ENCODE results near the gene ZNF627. TPM values are rescaled to one million over a fixed set of nuclear protein-coding genes. Genes with fewer than 3 reads are reported as not detected.
"Not testable (repeated sequence)": the region's sequence is repeated elsewhere in the genome, so short reads cannot be mapped to it uniquely, and the experiment has no call there.

The ZNF627 gene
- polyA plus RNA-seq, 2 donors = 2.5 to 3.0 TPM

- not testable (repeated sequence) for H3K9me3 ChIP-seq (ENCODE audit: control insufficient read depth in 2 of 2, insufficient read depth in 1 of 2, low read depth in 1 of 2, low read length in 1 of 2); H3K27me3 ChIP-seq (ENCODE audit: control insufficient read depth in 1 of 2, insufficient read depth in 2 of 2, low read length in 2 of 2); H3K4me3 ChIP-seq (ENCODE audit: low read depth in 1 of 2, low read length in 2 of 2); H3K36me3 ChIP-seq (ENCODE audit: control insufficient read depth in 2 of 2, insufficient read depth in 2 of 2, low read length in 1 of 2); H3K27ac ChIP-seq (ENCODE audit: low read depth in 2 of 2, low read length in 1 of 2)
- peaks cover 0 to 16% of the 10 kb centered on the region in 2 donors for H3K4me1 ChIP-seq (ENCODE audit: control insufficient read depth in 2 of 2, insufficient read depth in 2 of 2, low read length in 1 of 2)
- 93 to 97% methylated on average over 4 of the region's 4 CpGs for WGBS, 2 donors
Observed at GRCh38 chr19:11573763-11574162, 23.5 kb upstream of the ZNF627 start.

DNA sequence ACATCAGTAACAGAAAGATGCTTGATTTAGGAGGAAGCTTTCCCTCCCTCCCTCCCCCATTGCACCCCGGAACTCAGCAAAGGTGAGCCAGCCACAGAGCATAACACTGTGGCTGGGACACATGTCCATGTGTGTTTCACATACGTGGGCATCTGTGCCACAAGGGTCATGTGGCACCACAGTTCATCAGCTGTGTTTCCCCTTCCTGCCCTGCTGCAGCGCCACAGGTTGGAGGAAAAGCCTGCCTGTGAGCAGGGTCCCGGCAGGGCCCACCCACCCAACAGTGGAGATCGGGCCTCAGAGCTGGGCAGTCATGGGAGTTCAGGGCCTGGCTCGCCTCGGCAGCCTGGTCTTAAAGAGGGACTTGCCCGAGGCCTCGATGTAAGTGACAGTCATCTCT is 22.6 kb upstream of the ZNF627 start:
- peaks cover 0 to 19% of the 10 kb centered on the region in 2 donors for H3K4me1 ChIP-seq (ENCODE audit: control insufficient read depth in 2 of 2, insufficient read depth in 2 of 2, low read length in 1 of 2)
- WGBS, 2 donors = 80 to 83% methylated on average over 9 of the region's 9 CpGs

DNA sequence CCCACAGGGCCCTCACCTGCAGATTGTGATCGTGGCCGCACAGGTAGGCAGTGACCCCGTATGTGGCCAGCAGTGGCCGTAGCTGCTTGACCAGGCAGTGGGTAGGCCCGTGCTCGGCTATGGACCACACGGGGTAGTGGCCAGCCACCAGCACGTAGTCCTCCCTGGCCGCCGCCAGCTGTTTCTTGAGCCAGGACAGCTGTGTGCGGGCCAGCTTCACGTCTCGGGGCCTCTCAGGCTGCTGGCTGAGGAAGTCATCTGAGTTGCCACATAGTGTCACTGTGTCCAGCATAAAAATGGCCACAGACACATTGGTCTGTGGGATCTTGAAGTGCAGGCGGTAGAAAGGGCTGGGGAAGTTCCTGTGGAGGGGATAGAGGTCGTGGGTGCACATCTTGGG is 21.1 kb upstream of the ZNF627 start:
- Histone ChIP-seq H3K27ac (ENCODE audit: low read depth in 2 of 2, low read length in 1 of 2) (no peak overlapping the region), H3K4me1 (ENCODE audit: control insufficient read depth in 2 of 2, insufficient read depth in 2 of 2, low read length in 1 of 2) (peaks cover 0 to 21% of the 10 kb centered on the region in 2 donors), H3K9me3 (ENCODE audit: control insufficient read depth in 2 of 2, insufficient read depth in 1 of 2, low read depth in 1 of 2, low read length in 1 of 2) (no peaks in the 10 kb centered on the region), H3K4me3 (ENCODE audit: low read depth in 1 of 2, low read length in 2 of 2) (no peak overlapping the region), H3K27me3 (ENCODE audit: control insufficient read depth in 1 of 2, insufficient read depth in 2 of 2, low read length in 2 of 2) (no peaks in the 10 kb centered on the region), H3K36me3 (ENCODE audit: control insufficient read depth in 2 of 2, insufficient read depth in 2 of 2, low read length in 1 of 2) (peaks cover 0 to 8% of the 10 kb centered on the region in 2 donors)
- WGBS, 2 donors = 87 to 88% methylated on average over 15 of the region's 15 CpGs

More for the DNA sequence above, 22.6 kb upstream of the ZNF627 start:
- Histone ChIP-seq H3K4me3 (ENCODE audit: low read depth in 1 of 2, low read length in 2 of 2) (no peak overlapping the region), H3K36me3 (ENCODE audit: control insufficient read depth in 2 of 2, insufficient read depth in 2 of 2, low read length in 1 of 2) (peaks cover 0 to 8% of the 10 kb centered on the region in 2 donors), H3K27ac (ENCODE audit: low read depth in 2 of 2, low read length in 1 of 2) (no peak overlapping the region), H3K9me3 (ENCODE audit: control insufficient read depth in 2 of 2, insufficient read depth in 1 of 2, low read depth in 1 of 2, low read length in 1 of 2) (no peaks in the 10 kb centered on the region), H3K27me3 (ENCODE audit: control insufficient read depth in 1 of 2, insufficient read depth in 2 of 2, low read length in 2 of 2) (no peaks in the 10 kb centered on the region)

- Histone ChIP-seq H3K36me3 (ENCODE audit: control insufficient read depth in 2 of 2, insufficient read depth in 2 of 2, low read length in 1 of 2) (peaks cover 0 to 8% of the 10 kb centered on the region in 2 donors), H3K4me3 (ENCODE audit: low read depth in 1 of 2, low read length in 2 of 2) (peak within 1 kb of the TSS; percentile 39 to 59), H3K27ac (ENCODE audit: low read depth in 2 of 2, low read length in 1 of 2) (peak within 1 kb of the TSS; percentile 47 to 76), H3K4me1 (ENCODE audit: control insufficient read depth in 2 of 2, insufficient read depth in 2 of 2, low read length in 1 of 2) (peaks cover 0 to 22% of the 10 kb centered on the region in 2 donors), H3K27me3 (ENCODE audit: control insufficient read depth in 1 of 2, insufficient read depth in 2 of 2, low read length in 2 of 2) (no peaks in the 10 kb centered on the region), H3K9me3 (ENCODE audit: control insufficient read depth in 2 of 2, insufficient read depth in 1 of 2, low read depth in 1 of 2, low read length in 1 of 2) (no peaks in the 10 kb centered on the region)
- 48 to 57% methylated on average over 18 of the region's 18 CpGs for WGBS, 2 donors
Observed at GRCh38 chr19:11577451-11578257, 19.6 kb upstream of the ZNF627 start, which contains the start of gene ACP5. ACP5 (minus strand) TSS chr19:11577645; CDS start chr19:11577317, 328 bp downstream.

GRCh38 chr19:11578258-11579142 is 18.8 kb upstream of the ZNF627 start:
- peak overlapping the region; percentile 47 to 76 for H3K27ac ChIP-seq (ENCODE audit: low read depth in 2 of 2, low read length in 1 of 2)
- H3K4me3 ChIP-seq (ENCODE audit: low read depth in 1 of 2, low read length in 2 of 2) = peak overlapping the region; percentile 39 to 59
- WGBS, 2 donors = 8 to 10% methylated on average over 43 to 62 of the region's 62 CpGs
- no peaks in the 10 kb centered on the region for H3K9me3 ChIP-seq (ENCODE audit: control insufficient read depth in 2 of 2, insufficient read depth in 1 of 2, low read depth in 1 of 2, low read length in 1 of 2)
- peaks cover 0 to 8% of the 10 kb centered on the region in 2 donors for H3K36me3 ChIP-seq (ENCODE audit: control insufficient read depth in 2 of 2, insufficient read depth in 2 of 2, low read length in 1 of 2)
- peaks cover 0 to 22% of the 10 kb centered on the region in 2 donors for H3K4me1 ChIP-seq (ENCODE audit: control insufficient read depth in 2 of 2, insufficient read depth in 2 of 2, low read length in 1 of 2)
- no peaks in the 10 kb centered on the region for H3K27me3 ChIP-seq (ENCODE audit: control insufficient read depth in 1 of 2, insufficient read depth in 2 of 2, low read length in 2 of 2)

GRCh38 chr19:11580116-11580515 is 17.2 kb upstream of the ZNF627 start:
- H3K4me3 ChIP-seq (ENCODE audit: low read depth in 1 of 2, low read length in 2 of 2) = no peak overlapping the region
- no peaks in the 10 kb centered on the region for H3K9me3 ChIP-seq (ENCODE audit: control insufficient read depth in 2 of 2, insufficient read depth in 1 of 2, low read depth in 1 of 2, low read length in 1 of 2)
- no peak overlapping the region for H3K27ac ChIP-seq (ENCODE audit: low read depth in 2 of 2, low read length in 1 of 2)
- H3K36me3 ChIP-seq (ENCODE audit: control insufficient read depth in 2 of 2, insufficient read depth in 2 of 2, low read length in 1 of 2) = peaks cover 0 to 6% of the 10 kb centered on the region in 2 donors
- peaks cover 0 to 22% of the 10 kb centered on the region in 2 donors for H3K4me1 ChIP-seq (ENCODE audit: control insufficient read depth in 2 of 2, insufficient read depth in 2 of 2, low read length in 1 of 2)
- WGBS, 2 donors = 74 to 75% methylated on average over 4 of the region's 4 CpGs
- no peaks in the 10 kb centered on the region for H3K27me3 ChIP-seq (ENCODE audit: control insufficient read depth in 1 of 2, insufficient read depth in 2 of 2, low read length in 2 of 2)

GRCh38 chr19:11581740-11582139 is 15.5 kb upstream of the ZNF627 start:
- Histone ChIP-seq H3K36me3 (ENCODE audit: control insufficient read depth in 2 of 2, insufficient read depth in 2 of 2, low read length in 1 of 2) (no peaks in the 10 kb centered on the region), H3K4me1 (ENCODE audit: control insufficient read depth in 2 of 2, insufficient read depth in 2 of 2, low read length in 1 of 2) (peaks cover 0 to 20% of the 10 kb centered on the region in 2 donors), H3K27ac (ENCODE audit: low read depth in 2 of 2, low read length in 1 of 2) (peak overlapping the region in 1 of 2 donors; percentile 28), H3K9me3 (ENCODE audit: control insufficient read depth in 2 of 2, insufficient read depth in 1 of 2, low read depth in 1 of 2, low read length in 1 of 2) (no peaks in the 10 kb centered on the region), H3K4me3 (ENCODE audit: low read depth in 1 of 2, low read length in 2 of 2) (no peak overlapping the region), H3K27me3 (ENCODE audit: control insufficient read depth in 1 of 2, insufficient read depth in 2 of 2, low read length in 2 of 2) (no peaks in the 10 kb centered on the region)
- WGBS, 2 donors = 22 to 27% methylated on average over 3 of the region's 3 CpGs

GRCh38 chr19:11586331-11586730 is 11.0 kb upstream of the ZNF627 start:
- 70 to 71% methylated on average over 6 of the region's 6 CpGs for WGBS, 2 donors
- H3K4me1 ChIP-seq (ENCODE audit: control insufficient read depth in 2 of 2, insufficient read depth in 2 of 2, low read length in 1 of 2) = no peaks in the 10 kb centered on the region
- no peaks in the 10 kb centered on the region for H3K9me3 ChIP-seq (ENCODE audit: control insufficient read depth in 2 of 2, insufficient read depth in 1 of 2, low read depth in 1 of 2, low read length in 1 of 2)
- no peaks in the 10 kb centered on the region for H3K36me3 ChIP-seq (ENCODE audit: control insufficient read depth in 2 of 2, insufficient read depth in 2 of 2, low read length in 1 of 2)
- no peak overlapping the region for H3K4me3 ChIP-seq (ENCODE audit: low read depth in 1 of 2, low read length in 2 of 2)
- no peaks in the 10 kb centered on the region for H3K27me3 ChIP-seq (ENCODE audit: control insufficient read depth in 1 of 2, insufficient read depth in 2 of 2, low read length in 2 of 2)
- H3K27ac ChIP-seq (ENCODE audit: low read depth in 2 of 2, low read length in 1 of 2) = no peak overlapping the region

GRCh38 chr19:11587302-11587974 is 9.8 kb upstream of the ZNF627 start:
- no peak overlapping the region for H3K4me3 ChIP-seq (ENCODE audit: low read depth in 1 of 2, low read length in 2 of 2)

More at GRCh38 chr19:11587302-11587974, 9.8 kb upstream of the ZNF627 start:
- Histone ChIP-seq H3K4me1 (ENCODE audit: control insufficient read depth in 2 of 2, insufficient read depth in 2 of 2, low read length in 1 of 2) (no peaks in the 10 kb centered on the region), H3K36me3 (ENCODE audit: control insufficient read depth in 2 of 2, insufficient read depth in 2 of 2, low read length in 1 of 2) (no peaks in the 10 kb centered on the region), H3K9me3 (ENCODE audit: control insufficient read depth in 2 of 2, insufficient read depth in 1 of 2, low read depth in 1 of 2, low read length in 1 of 2) (no peaks in the 10 kb centered on the region), H3K27ac (ENCODE audit: low read depth in 2 of 2, low read length in 1 of 2) (no peak overlapping the region), H3K27me3 (ENCODE audit: control insufficient read depth in 1 of 2, insufficient read depth in 2 of 2, low read length in 2 of 2) (no peaks in the 10 kb centered on the region)
- WGBS, 2 donors = 3 to 5% methylated on average over 7 of the region's 7 CpGs

Data from esophagus (tissue), 2 donors.